ENCODE results near the gene PDE11A. TPM values are rescaled to one million over a fixed set of nuclear protein-coding genes. Genes with fewer than 3 reads are reported as not detected.

The PDE11A gene
- total and polyA plus RNA-seq, 12 donors, result 0.26 to 2.9 (median 0.58) TPM

DNA sequence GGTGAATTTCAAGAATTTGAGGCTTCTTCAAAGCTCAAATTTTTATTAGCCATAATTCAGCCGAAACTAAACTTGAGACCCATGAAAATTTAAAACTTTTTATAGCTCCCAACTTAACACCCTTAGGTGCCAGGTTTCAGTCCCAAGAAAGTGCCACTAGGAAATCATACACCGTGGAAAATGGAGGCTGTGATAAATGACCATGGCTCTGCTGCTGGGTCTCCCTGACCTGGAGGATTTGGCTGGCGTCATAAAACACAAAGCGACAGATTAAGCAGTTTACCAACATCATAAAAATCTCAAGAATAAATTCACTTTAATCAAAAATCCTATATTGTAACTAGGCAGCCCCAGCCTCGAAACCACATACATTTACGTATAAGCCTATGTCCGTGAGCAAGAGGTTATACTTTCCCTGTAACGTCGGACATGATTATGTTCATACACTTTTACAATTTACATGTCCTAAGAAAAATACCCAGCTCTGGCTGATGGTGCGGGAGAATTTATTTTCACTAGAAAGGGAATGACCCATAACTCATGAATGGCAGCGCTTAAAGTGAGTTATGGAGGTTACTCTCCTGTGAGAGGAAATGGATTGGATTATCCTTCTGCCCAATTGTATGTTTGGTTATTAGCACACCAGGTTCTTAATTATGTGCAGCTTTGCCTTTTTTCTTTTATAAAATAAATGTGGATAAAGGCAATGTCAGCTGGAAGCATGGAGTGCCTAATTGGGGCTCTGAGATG is 350.6 kb downstream of the PDE11A start:
- Histone ChIP-seq H3K27ac (no peak overlapping the region), H3K4me3 (no peak overlapping the region), H3K9me3 (replicated peaks in 1 of 3) (peaks cover 0 to 3% (median 0%) of the 10 kb centered on the region in 3 donors), H3K4me1 (replicated peaks in 1 of 2) (peaks cover 4 to 9% of the 10 kb centered on the region in 2 donors), H3K36me3 (replicated peaks in 1 of 2) (no peaks in the 10 kb centered on the region), H3K27me3 (no peaks in the 10 kb centered on the region)
- 79 to 83% (median 81%) methylated on average over 11 of the region's 11 CpGs for WGBS, 4 donors
- no peak for TF ChIP-seq POLR2A (IDR thresholded peaks at IDR 0.05)
- TF ChIP-seq, protein P1, sequence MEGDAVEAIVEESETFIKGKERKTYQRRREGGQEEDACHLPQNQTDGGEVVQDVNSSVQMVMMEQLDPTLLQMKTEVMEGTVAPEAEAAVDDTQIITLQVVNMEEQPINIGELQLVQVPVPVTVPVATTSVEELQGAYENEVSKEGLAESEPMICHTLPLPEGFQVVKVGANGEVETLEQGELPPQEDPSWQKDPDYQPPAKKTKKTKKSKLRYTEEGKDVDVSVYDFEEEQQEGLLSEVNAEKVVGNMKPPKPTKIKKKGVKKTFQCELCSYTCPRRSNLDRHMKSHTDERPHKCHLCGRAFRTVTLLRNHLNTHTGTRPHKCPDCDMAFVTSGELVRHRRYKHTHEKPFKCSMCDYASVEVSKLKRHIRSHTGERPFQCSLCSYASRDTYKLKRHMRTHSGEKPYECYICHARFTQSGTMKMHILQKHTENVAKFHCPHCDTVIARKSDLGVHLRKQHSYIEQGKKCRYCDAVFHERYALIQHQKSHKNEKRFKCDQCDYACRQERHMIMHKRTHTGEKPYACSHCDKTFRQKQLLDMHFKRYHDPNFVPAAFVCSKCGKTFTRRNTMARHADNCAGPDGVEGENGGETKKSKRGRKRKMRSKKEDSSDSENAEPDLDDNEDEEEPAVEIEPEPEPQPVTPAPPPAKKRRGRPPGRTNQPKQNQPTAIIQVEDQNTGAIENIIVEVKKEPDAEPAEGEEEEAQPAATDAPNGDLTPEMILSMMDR (IDR thresholded peaks at IDR 0.05), result no peak
- intact Hi-C loops (cut with DNase I), result loop anchor here (10.0 kb wide), 4 partner anchors 117 to 557 kb away; no protein-coding TSS in a partner anchor
- no peak for DNase-seq

DNA sequence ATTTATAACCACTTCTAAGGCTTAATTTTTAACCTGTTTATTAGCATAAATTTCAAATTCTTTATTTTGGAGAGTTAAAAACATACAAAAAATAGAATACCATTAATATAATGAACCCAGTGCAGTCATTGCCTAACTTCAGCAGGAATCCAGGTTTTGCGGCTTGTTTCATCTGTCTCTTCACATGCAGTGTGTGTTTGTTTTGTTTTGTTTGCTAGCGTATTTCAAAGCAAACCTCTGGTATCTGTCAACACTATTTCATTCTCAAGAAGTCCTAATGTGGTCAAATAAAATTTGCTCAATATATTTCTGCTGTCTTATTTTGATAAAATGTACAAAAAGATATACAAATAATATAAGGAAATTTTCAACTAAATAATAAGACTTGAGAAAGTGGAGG is 351.5 kb downstream of the PDE11A start:
- Histone ChIP-seq H3K9me3 (replicated peaks in 1 of 3) (peaks cover 0 to 3% (median 0%) of the 10 kb centered on the region in 3 donors), H3K36me3 (replicated peaks in 1 of 2) (no peaks in the 10 kb centered on the region), H3K4me3 (no peak overlapping the region), H3K27ac (no peak overlapping the region), H3K4me1 (replicated peaks in 1 of 2) (peaks cover 4 to 9% of the 10 kb centered on the region in 2 donors), H3K27me3 (no peaks in the 10 kb centered on the region)
- no peak for TF ChIP-seq POLR2A (IDR thresholded peaks at IDR 0.05)
- TF ChIP-seq, protein P1 (IDR thresholded peaks at IDR 0.05), result no peak
- DNase-seq, result no peak
- whole genome bisulfite sequencing, 4 donors, result 93 to 97% (median 95%) methylated on average over 2 of the region's 2 CpGs
- intact Hi-C loops (cut with DNase I), result loop anchor here (10.0 kb wide), 4 partner anchors 116 to 556 kb away; no protein-coding TSS in a partner anchor

DNA sequence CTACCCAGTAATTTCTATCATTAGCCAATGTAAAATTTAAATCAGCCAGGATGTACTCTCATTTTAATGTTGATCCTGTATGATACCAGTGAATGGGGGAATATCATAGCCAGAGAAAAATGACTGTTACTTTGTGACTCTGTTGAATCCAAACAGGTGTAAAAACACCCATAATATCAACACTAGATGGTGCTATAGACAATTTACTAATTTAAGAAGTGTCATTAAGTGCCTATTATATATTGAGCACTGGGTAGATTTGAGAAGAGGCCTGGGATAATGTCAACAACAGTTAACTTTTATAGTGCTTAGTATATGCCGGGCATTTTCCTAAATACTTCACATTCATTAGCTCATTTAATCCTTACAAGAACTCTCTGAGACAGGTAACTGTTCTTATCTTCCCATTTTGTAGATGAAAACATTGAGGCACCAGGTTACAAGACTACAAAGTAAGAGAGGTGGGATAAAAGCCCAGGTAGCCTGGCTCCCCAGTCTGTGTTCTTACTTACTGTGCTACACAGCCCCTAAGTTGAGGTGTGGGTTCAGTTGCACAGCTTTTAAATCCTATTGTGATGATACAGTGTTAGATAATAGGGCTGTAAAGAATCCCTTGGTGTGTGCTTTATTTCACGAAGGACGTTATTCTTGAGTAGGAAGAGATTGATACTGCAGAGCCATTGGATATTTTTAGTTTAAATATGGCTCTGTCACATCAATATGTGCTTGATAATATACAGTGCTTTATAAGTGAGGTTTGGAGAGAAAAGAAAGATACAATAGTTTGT is 354.6 kb downstream of the PDE11A start:
- H3K27me3 ChIP-seq, result no peaks in the 10 kb centered on the region
- H3K36me3 ChIP-seq (replicated peaks in 1 of 2), result no peaks in the 10 kb centered on the region
- WGBS, 4 donors, result 56 to 81% (median 72%) methylated on average over 3 of the region's 3 CpGs
- DNase-seq, result no peak
- peaks cover 0 to 3% (median 0%) of the 10 kb centered on the region in 3 donors for H3K9me3 ChIP-seq (replicated peaks in 1 of 3)
- TF ChIP-seq, protein P1 (IDR thresholded peaks at IDR 0.05), result peak in 4 of 6 experiments; percentile 12 to 38 (median 29)
- TF ChIP-seq POLR2A (IDR thresholded peaks at IDR 0.05), result no peak
- no peak overlapping the region for H3K27ac ChIP-seq
- H3K4me3 ChIP-seq, result no peak overlapping the region
- intact Hi-C loops (cut with DNase I), result loop anchor here in 1 of 2 donors (5.0 kb wide), 1 partner anchor 39 kb away; no protein-coding TSS in a partner anchor
- H3K4me1 ChIP-seq (replicated peaks in 1 of 2), result no peaks in the 10 kb centered on the region

DNA sequence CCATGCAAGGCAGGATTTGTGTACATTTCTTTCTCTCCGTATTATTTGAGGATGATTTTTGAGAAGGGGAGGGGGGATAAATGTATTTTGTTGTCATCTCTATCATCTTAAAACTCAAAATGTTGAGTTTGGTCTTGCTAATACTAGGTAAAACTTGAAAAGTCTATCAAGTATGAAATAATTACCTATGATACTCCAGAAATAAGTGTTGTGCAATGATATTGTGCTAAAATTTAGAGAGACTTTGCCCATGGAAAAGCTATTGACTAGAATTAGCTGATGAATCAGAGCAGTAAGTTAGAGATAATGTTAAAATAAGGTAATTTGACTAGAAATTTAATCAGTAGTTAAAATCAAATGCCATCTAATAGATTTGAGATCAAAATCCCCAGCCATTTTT is 356.1 kb downstream of the PDE11A start:
- no peak overlapping the region for H3K4me3 ChIP-seq

More for the DNA sequence above, 356.1 kb downstream of the PDE11A start:
- no peaks in the 10 kb centered on the region for H3K27me3 ChIP-seq
- DNase-seq, result no peak
- no peak for TF ChIP-seq POLR2A (IDR thresholded peaks at IDR 0.05)
- TF ChIP-seq, protein P1 (IDR thresholded peaks at IDR 0.05), result no peak
- H3K9me3 ChIP-seq (replicated peaks in 1 of 3), result no peaks in the 10 kb centered on the region
- H3K27ac ChIP-seq, result no peak overlapping the region
- no peaks in the 10 kb centered on the region for H3K4me1 ChIP-seq (replicated peaks in 1 of 2)
- intact Hi-C loops (cut with DNase I), result loop anchor here in 1 of 2 donors (5.0 kb wide), 1 partner anchor 41 kb away; no protein-coding TSS in a partner anchor
- no peaks in the 10 kb centered on the region for H3K36me3 ChIP-seq (replicated peaks in 1 of 2)
- 86 to 100% (median 91%) methylated on average over 1 of the region's 1 CpG for WGBS, 4 donors

Measured in adrenal gland (tissue), 12 donors.